GM15510 (cell line): ENCODE data around the gene TBL1XR1.

ENCODE experiments used
- POLR2A ChIP-seq: IDR thresholded peaks from 3 replicates; pipeline ENCODE4 v1.6.1; 2011; ENCODE audit warnings: borderline replicate concordance; ENCODE audit not compliant: insufficient read length; ENCODE audit errors: extremely low read depth

The TBL1XR1 gene

DNA sequence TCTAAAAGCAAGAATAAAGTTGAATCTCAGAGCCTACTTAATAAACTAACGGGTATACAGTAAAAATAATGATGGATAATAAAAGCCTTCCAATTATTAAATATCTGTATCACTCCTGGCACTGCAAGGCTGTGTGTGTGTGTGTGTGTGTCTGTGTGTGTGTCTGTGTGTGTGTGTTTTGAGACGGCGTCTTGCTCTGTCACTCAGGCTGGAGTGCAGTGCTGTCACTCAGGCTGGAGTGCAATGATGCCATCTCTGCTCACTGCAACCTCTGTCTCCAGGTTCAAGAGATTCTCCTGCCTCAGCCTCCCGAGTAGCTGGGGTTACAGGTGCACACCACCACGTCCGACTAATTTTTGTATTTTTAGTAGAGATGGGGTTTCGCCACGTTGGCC is 62.5 kb downstream of the TBL1XR1 start:
- TF ChIP-seq POLR2A = no peak

DNA sequence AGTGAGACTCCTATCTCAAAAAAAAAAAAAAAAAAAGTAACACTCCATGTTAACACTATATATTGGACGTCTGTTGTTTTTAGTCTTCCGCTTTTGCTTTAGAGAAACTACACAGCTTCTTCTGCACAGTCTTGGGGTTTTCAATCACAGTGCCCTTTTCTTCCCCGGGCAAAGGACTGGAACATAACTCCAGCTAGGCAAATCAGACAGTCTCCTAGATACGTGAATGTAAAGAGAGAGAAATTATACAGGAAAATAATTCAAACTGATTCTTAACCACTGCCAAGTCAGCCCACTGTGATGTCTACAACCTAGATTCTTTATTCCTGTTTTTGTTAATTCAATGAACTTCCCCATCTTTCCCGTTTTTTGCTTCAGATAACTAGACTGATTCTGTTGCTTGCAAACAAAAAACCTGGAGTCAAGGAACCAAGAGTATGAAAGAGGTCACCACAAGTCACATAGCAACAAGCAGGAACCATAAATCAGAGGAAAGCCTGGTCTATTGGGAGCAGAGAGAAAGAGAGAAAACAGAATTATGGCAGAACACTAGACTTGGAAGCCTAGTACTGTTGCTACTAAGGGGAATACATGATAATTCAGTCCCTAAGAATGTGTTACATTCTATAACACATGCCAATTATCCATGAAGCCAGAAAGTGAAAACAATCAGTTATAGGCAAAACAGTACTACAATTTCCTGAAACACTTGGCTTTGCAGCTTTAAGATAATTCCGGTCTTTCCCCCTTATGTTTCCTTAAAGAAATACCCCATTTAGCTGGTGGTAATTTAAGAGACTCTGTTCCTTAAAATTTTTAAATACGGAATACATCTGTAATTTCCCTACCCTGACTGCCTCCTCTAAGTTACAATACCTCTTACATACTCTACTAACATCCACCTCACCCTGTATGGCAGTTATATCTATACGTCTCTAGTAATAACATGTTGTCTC is 63.1 kb downstream of the TBL1XR1 start:
- TF ChIP-seq POLR2A = no peak

DNA sequence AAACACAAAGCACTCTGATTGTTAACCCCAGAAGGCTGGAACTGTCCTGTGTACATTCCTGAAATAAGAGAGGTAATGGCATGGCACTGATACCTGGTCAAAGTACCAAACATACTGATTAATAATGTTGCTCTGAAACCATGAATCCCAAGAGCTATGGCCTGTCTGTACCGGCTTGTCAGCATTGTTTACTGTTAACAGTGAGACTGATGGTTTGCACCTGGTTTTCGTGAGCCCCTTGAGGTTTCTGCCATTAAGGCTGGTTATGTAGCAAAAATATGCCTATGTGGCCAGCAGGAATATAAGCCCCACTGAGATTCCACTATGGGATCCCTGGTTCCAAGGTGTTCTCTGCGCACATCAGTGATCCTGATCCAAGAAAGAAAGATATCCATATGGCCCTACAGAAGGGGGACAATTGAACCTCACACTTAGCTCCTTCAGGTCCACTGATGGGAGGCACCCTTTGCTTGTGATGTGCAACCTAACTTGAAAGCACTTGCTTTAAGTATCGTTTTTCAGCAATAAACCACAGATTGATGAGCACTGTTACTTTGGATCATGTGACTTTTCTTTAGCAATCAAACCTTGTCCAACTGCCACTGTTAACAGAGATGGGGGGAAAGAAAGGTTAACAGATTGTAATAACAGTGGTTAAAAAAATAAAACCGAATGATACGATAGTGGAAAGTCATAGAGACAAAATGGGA is 65.2 kb downstream of the TBL1XR1 start:
- TF ChIP-seq POLR2A = no peak

DNA sequence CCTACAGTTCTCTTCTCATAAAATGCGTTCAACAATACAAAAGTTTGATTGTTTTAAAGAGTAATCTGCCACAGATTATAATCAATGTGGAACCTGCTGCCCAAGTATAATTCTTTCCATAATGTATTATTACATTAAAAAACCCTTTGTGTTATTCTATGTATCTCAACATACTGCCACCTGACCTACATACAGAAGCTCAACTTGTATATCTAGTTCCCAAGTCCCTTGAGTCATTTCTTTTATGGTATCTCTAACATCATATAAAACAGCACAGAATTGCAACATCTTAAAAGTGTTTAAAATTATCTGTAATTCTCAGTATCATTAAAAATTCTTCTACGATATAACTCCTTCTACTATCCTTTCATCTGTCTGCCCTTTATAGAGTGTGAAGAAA is 70.3 kb downstream of the TBL1XR1 start:
- TF ChIP-seq POLR2A = no peak

DNA sequence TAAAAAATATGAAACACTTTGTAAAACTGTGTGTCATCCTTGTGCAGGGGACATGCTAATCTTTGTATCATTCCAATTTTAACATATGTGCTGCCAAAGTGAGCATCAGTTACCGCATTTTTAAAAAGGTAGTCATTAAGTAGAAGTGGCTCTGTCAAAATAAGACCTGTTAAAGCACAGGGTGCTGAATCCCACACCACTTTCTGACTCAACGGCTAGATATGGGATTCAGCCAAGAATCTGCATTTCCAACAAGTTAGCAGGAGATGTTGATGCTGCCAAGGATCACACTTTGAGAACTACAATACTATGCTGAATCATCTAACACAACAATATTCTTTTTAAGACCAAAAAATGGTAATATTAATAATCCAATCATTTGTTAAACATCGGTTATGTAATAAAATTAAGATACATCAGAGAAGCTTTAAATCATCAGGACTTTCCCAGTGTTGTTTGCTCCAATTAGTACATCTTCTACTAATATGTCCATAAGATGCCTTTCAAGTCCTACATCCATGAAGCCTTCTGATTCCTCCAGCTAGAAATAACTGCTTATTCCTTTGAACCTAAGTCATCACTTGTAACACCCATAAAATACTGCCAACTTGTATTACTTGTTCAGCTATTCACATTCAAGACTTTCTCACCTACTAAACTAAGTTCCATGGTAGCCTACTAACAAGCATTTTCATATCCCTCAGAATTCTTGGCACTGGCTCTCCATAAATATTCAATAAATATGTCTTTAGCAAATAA is 71.1 kb downstream of the TBL1XR1 start:
- TF ChIP-seq POLR2A = no peak

DNA sequence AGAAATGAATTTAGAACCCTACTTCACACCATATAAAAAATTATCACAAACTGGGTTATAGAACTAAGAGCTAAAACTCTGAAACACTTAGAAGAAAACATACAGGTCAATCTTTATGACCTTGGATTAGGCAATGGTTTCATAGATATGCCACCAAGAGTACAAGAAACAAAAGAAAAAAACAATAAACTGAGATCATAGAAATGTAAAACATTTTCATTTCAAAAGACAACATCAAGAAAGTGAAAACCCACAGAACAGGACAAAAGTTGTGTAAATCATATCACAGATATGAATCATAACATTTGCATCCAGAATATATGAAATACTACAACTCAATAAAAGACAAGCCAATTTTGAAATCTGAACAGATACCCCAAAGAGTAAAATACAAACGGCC is 72.4 kb downstream of the TBL1XR1 start:
- no peak for TF ChIP-seq POLR2A

DNA sequence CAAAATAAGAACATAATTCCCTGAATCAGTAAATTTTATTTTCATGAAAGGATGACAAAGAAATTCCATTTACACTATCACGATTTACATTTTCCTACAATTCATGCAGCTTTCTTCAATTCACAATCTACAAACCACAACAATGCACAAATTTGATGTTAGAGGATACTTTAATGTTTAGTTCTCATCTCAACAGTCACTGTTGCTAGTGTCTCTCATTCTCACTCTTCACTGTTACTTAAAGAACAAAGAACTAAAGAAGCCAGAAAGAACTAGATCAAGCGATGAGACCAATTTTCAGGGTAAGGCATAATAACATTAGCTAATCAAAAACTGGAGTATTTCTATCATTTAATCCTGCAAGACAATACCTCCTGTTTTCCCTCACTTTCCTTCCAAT is 73.5 kb downstream of the TBL1XR1 start:
- TF ChIP-seq POLR2A = no peak

DNA sequence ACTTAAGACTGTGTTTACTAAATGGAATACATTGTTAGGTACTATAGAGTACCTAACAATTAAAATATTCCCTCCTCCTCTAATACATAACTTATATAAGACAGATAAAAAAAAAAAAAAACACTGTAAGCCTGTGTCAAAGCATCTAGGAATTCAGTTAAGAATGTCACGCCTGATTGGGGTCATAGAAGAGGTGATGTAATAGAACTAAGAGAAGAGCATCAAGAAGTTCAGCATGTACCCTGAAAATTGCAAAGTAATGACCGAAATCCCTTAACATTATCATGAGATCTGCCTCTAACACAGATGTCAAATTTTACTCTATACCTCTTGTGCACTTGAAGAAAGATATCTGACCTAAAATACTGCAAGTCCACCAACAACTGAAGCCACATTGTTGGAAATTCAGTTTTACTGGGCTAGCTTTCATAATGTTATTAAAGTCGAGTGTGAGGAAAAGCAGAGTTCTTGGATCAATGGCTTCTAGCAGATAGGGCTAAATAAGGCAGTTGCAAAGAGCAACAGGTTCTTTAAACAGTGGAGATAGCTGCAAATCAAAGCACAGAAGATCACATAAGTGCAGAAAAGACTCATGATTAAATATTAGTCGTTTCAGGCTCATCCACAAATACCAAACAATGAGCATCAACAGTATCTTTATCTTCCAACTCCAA is 75.0 kb downstream of the TBL1XR1 start:
- no peak for TF ChIP-seq POLR2A

DNA sequence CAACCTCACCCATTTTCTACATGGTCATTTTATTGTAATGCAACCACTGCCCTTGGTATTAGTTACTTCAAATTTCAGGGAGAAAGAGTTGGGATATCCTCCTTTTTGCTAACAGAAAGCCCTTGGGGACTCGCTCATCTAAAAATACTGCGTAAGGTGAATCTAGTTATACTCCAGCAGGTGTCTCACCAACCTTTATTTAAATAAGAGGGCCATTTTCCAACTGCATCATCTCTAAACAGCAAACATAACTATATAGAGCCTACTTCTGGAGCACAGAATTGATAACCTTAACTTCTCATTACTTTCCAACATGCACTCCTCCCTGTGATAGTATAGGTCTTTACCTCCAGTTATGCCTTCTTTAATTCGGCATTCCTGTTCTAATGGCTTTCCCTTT is 77.5 kb downstream of the TBL1XR1 start:
- no peak for TF ChIP-seq POLR2A

DNA sequence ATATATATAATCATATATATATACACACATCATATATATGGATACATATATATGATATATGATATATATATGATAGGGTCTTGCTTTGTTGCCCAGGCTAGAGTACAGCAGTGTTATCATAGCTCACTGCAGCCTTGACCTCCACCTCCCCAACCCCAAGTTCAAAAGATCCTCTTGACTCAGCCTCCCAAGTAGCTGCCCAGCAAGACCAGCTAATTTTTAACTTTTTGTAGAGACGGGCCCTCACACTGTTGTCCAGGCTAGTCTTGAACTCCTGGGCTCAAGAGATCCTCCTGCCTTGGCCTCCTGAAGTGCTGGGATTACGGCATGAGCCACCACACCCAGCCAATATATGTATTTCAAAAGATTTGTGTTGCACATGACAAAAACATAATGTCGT is 83.0 kb downstream of the TBL1XR1 start:
- TF ChIP-seq POLR2A = no peak

DNA sequence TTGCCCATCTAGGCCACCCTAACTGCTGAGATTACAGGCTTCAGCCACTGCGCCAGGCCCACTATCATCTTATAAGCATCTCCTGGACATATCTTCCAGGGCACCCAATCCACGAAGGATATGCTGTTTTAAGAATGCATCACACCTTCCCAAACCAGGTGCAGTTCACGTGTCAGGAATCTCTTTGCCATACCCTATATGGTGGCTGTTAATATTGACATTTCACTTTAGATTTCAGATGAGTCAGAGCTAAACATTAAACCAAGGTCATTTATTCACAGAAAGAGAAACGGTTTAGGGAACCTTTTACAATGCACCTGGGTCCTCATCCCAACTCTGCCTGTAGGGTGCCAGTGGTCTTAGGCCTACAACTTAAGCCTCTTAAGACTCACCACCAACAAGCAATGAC is 85.7 kb downstream of the TBL1XR1 start:
- TF ChIP-seq POLR2A = no peak

DNA sequence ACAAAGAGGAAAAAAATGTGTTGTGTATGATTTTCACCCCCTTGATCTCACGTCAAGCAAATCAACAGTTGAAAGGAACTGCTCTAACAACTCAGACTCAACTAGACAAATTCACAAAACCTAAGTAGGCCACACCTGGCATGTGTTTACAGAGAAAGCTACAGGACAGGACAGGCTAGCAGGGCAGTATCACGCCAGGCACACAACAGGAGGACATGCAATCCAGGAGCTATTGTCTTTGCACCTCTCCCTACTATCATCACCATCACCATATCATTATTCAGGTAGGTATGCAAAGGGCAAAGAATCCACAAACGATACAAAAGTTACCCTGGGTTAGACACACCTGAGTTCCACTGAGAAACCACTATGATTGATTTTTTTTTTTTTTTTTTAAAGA is 86.4 kb downstream of the TBL1XR1 start:
- TF ChIP-seq POLR2A = no peak

DNA sequence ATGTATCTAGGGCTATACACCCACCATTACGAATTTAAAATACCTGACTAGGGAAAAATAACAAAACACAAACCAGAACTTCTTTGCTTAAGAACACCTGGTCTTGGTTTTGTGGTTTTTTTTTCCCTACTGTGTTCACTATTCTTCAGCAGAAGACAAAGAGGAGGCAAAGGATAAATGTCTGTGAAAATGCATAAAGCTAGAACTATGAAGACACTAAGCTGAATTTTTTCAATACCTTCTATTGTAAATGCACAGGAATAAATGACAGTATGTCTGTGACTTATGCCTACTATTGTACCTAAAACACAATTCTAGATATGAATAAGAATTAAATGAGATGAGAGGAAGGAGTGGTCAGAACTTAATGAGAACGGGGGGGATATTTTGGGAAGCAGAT is 86.9 kb downstream of the TBL1XR1 start:
- no peak for TF ChIP-seq POLR2A

DNA sequence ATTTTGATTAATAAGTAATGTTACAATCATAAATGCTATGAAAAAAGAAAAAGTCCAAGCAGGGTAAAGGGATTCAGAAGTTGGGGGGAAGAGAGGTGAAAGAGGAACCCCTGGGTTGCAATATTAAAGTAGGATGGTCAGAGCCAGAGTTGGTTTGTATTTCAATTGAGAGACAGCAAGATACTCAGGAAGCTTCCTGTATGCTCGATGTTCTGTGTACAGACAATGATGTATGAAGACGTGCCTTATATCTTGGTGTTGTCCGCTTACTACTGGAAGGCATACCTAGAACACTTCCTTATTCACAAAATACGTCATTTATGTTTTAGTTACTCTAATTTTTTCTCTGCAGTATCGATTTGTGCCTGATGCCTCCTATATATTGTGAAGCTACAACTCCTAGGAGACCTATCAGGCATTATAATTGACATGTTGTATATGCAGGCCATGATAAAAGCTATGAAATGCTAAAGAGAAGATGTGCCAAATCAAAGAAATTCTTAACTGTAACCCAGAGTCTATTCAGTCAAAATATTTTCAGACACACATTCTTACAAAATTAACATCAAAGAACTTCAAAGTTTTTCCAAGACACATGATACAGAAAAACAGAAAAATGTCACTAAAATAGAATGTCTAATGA is 87.5 kb downstream of the TBL1XR1 start:
- TF ChIP-seq POLR2A = no peak
